H1 (cell line): ENCODE results near the gene CACNB2. TPM values are rescaled to one million over a fixed set of nuclear protein-coding genes. Genes with fewer than 3 reads are reported as not detected.

Experiments used
- CTCF ChIA-PET: fragments of 300-600 bp; sonication (Branson Sonifier 250); formaldehyde crosslinking; loops from one replicate; lab custom pipeline; 2021; ENCODE audit not compliant: partially characterized antibody; lab: Charles Lee
- POLR2A ChIA-PET: fragments of 300-600 bp; sonication (Branson Sonifier 250); formaldehyde crosslinking; loops from one replicate; lab custom pipeline; 2021; ENCODE audit warnings: inconsistent platforms; ENCODE audit not compliant: partially characterized antibody; lab: Charles Lee
- DNase-seq, 2 experiments: peaks; one replicate each; pipeline versions ENCODE4 v3.0.0 to v3.0.0-alpha.2; 2010 to 2022; ENCODE audit warnings: low spot score in 2 of 2, low read depth in 1 of 2, mixed read lengths in 1 of 2
- FAIRE-seq: peaks from 2 replicates; lab custom pipeline; 2011; peaks lifted over from hg19 to GRCh38; lab: Jason Lieb, UNC
- H2AFZ ChIP-seq: 2 replicates; pipeline ENCODE4 v1.8.1; 2012; ENCODE audit warnings: low read length, inconsistent platforms
- H2AK5ac ChIP-seq: 2 replicates; pipeline ENCODE4 v1.6.1; 2013; ENCODE audit warnings: low read depth, low read length
- H2BK120ac ChIP-seq: replicated peaks from 2 replicates; pipeline ENCODE3; 2013; ENCODE audit warnings: low read depth, low read length, inconsistent platforms
- H2BK12ac ChIP-seq: 2 replicates; pipeline ENCODE4 v1.6.1; 2013; ENCODE audit warnings: low read depth, low read length
- H2BK15ac ChIP-seq: 2 replicates; pipeline ENCODE4 v1.6.1; 2013; ENCODE audit warnings: low read length
- H2BK20ac ChIP-seq: 2 replicates; pipeline ENCODE4 v1.6.1; 2013; ENCODE audit warnings: low read length
- H2BK5ac ChIP-seq: 2 replicates; pipeline ENCODE4 v1.6.1; 2013; ENCODE audit warnings: low read depth, low read length
- H3K14ac ChIP-seq: 2 replicates; pipeline ENCODE4 v1.6.1; 2013; ENCODE audit warnings: inconsistent platforms; ENCODE audit not compliant: insufficient read length
- H3K18ac ChIP-seq: 2 replicates; pipeline ENCODE4 v1.6.1; 2013; ENCODE audit warnings: low read length; ENCODE audit errors: extremely low read depth
- H3K23ac ChIP-seq: 2 replicates; pipeline ENCODE4 v1.6.1; 2013; ENCODE audit warnings: inconsistent platforms; ENCODE audit not compliant: insufficient read length
- H3K23me2 ChIP-seq: 2 replicates; pipeline ENCODE4 v1.6.1; 2013; ENCODE audit warnings: low read depth, low read length
- H3K27ac ChIP-seq: 2 replicates; pipeline ENCODE4 v1.6.1; 2011; ENCODE audit warnings: low read depth, low read length, inconsistent platforms
- H3K27me3 ChIP-seq, 4 experiments: replicated peaks in 1 of 4; 1 replicate in 1 of 4; 2 replicates in 3 of 4; pipeline versions ENCODE4 v1.6.1 to v1.8.1; 2011 to 2013; ENCODE audit warnings: low read length in 3 of 4, mild to moderate bottlenecking in 3 of 4, inconsistent platforms in 2 of 4, mixed read lengths in 2 of 4, moderate library complexity in 1 of 4; ENCODE audit not compliant: control insufficient read depth in 3 of 4, insufficient read depth in 3 of 4; ENCODE audit errors: extremely low read depth in 1 of 4
- H3K36me3 ChIP-seq, 4 experiments: 2 replicates each; pipeline versions ENCODE4 v1.6.1 to v1.8.1; 2011 to 2013; ENCODE audit warnings: mild to moderate bottlenecking in 4 of 4, low read length in 3 of 4, moderate library complexity in 2 of 4, control low read depth in 1 of 4, inconsistent platforms in 1 of 4; ENCODE audit not compliant: insufficient read depth in 4 of 4, control insufficient read depth in 2 of 4
- H3K4ac ChIP-seq: replicated peaks from 2 replicates; pipeline ENCODE3; 2013; ENCODE audit warnings: low read length, low read depth, mixed read lengths, inconsistent platforms; ENCODE audit not compliant: insufficient read length
- H3K4me1 ChIP-seq, 4 experiments: replicated peaks in 1 of 4; 1 replicate in 1 of 4; 2 replicates in 3 of 4; pipeline versions ENCODE4 v1.6.1 to v1.8.1; 2011 to 2013; ENCODE audit warnings: low read length in 3 of 4, inconsistent platforms in 2 of 4, mixed read lengths in 1 of 4; ENCODE audit not compliant: insufficient read depth in 4 of 4, control insufficient read depth in 3 of 4
- H3K4me2 ChIP-seq, 2 experiments: 2 replicates each; pipeline versions ENCODE4 v1.6.1 to v1.8.1; 2011 to 2013; ENCODE audit warnings: low read depth in 2 of 2, low read length in 2 of 2, control low read depth in 1 of 2, inconsistent platforms in 1 of 2, mild to moderate bottlenecking in 1 of 2; ENCODE audit not compliant: insufficient read depth in 1 of 2
- H3K4me3 ChIP-seq, 4 experiments: fragments of 200-600, 300-600 bp in 1 of 4; sonication (generic), shearing (Covaris generic), sonication (Bioruptor Twin) in 1 of 4; 2 replicates each; pipeline versions ENCODE4 v1.5.1 to v1.8.1; 2011 to 2016; ENCODE audit warnings: low read length in 4 of 4, low read depth in 3 of 4, control low read depth in 2 of 4, inconsistent platforms in 2 of 4, mild to moderate bottlenecking in 2 of 4, mixed read lengths in 1 of 4, moderate library complexity in 1 of 4; ENCODE audit not compliant: insufficient read depth in 2 of 4; ENCODE audit errors: extremely low read depth in 1 of 4
- H3K56ac ChIP-seq: replicated peaks from 2 replicates; pipeline ENCODE3; 2013; ENCODE audit warnings: low read depth, mild to moderate bottlenecking, mixed read lengths, low read length, inconsistent platforms; ENCODE audit not compliant: insufficient read length
- H3K79me1 ChIP-seq: 2 replicates; pipeline ENCODE4 v1.6.1; 2013; ENCODE audit warnings: low read depth, low read length, control low read depth
- H3K79me2 ChIP-seq, 2 experiments: 2 replicates each; pipeline versions ENCODE4 v1.6.1 to v1.8.1; 2012 to 2013; ENCODE audit warnings: low read length in 2 of 2, mild to moderate bottlenecking in 2 of 2, inconsistent platforms in 1 of 2; ENCODE audit not compliant: insufficient read depth in 2 of 2, control insufficient read depth in 1 of 2
- H3K9ac ChIP-seq, 4 experiments: replicated peaks in 1 of 4; 1 replicate in 1 of 4; 2 replicates in 3 of 4; pipeline versions ENCODE4 v1.6.1 to v1.8.1; 2011 to 2013; ENCODE audit warnings: low read depth in 3 of 4, low read length in 3 of 4, control low read depth in 2 of 4, mild to moderate bottlenecking in 2 of 4, moderate library complexity in 2 of 4, inconsistent platforms in 1 of 4; ENCODE audit errors: extremely low read depth in 1 of 4
- H3K9me3 ChIP-seq, 2 experiments: 2 replicates each; pipeline versions ENCODE4 v1.6.1 to v1.8.1; 2012 to 2013; ENCODE audit warnings: mild to moderate bottlenecking in 2 of 2, moderate library complexity in 2 of 2, control low read depth in 1 of 2, inconsistent platforms in 1 of 2, low read depth in 1 of 2, low read length in 1 of 2, mixed read lengths in 1 of 2; ENCODE audit not compliant: insufficient read depth in 2 of 2
- H4K20me1 ChIP-seq, 2 experiments: replicated peaks in 1 of 2; 2 replicates each; pipeline versions ENCODE3 to v1.8.1; 2011 to 2013; ENCODE audit warnings: inconsistent platforms in 2 of 2, low read length in 2 of 2, mild to moderate bottlenecking in 1 of 2; ENCODE audit not compliant: insufficient read depth in 2 of 2, control insufficient read depth in 1 of 2
- H4K5ac ChIP-seq: 2 replicates; pipeline ENCODE4 v1.6.1; 2013; ENCODE audit warnings: low read length, low read depth, mixed read lengths, inconsistent platforms; ENCODE audit not compliant: insufficient read length
- H4K8ac ChIP-seq: 2 replicates; pipeline ENCODE4 v1.8.0; 2013; ENCODE audit warnings: mild to moderate bottlenecking, moderate library complexity, low read length, inconsistent platforms; ENCODE audit not compliant: insufficient read depth; ENCODE audit errors: extremely low read depth
- H4K91ac ChIP-seq: replicated peaks from 2 replicates; pipeline ENCODE3; 2013; ENCODE audit warnings: low read length, mixed read lengths, inconsistent platforms; ENCODE audit not compliant: insufficient read length
- BRCA1 ChIP-seq: IDR thresholded peaks from 2 replicates; pipeline ENCODE4 v1.6.1; 2012; ENCODE audit warnings: low read depth, low read length, improper control_type of control experiment
- EZH2 ChIP-seq: fragments of 200-600 bp; sonication (generic); IDR thresholded peaks from 2 replicates; pipeline ENCODE4 v1.7.1; 2012; ENCODE audit warnings: low read depth, mild to moderate bottlenecking, moderate library complexity, low read length, inconsistent platforms; ENCODE audit not compliant: severe bottlenecking
- GTF2F1 ChIP-seq: IDR thresholded peaks from 2 replicates; pipeline ENCODE4 v1.6.1; 2012; ENCODE audit warnings: low read depth, low read length, improper control_type of control experiment, borderline replicate concordance
- JUN ChIP-seq: IDR thresholded peaks from 2 replicates; pipeline ENCODE4 v1.6.1; 2011; ENCODE audit warnings: low read depth, mild to moderate bottlenecking, improper control_type of control experiment, low read length
- KDM5A ChIP-seq: fragments of 200-600 bp; IDR thresholded peaks from 2 replicates; pipeline ENCODE4 v1.7.1; 2012; ENCODE audit warnings: mild to moderate bottlenecking, low read length, inconsistent platforms, mixed read lengths
- POLR2AphosphoS5 ChIP-seq: IDR thresholded peaks from 2 replicates; pipeline ENCODE4 v1.6.1; 2011; ENCODE audit warnings: low read depth, low read length
- RBBP5 ChIP-seq: IDR thresholded peaks from 2 replicates; pipeline ENCODE4 v1.7.1; 2012; ENCODE audit warnings: low read depth, mild to moderate bottlenecking, inconsistent platforms, low read length, moderate library complexity, borderline replicate concordance
- RXRA ChIP-seq: IDR thresholded peaks from 2 replicates; pipeline ENCODE4 v1.6.1; 2011; ENCODE audit warnings: low read depth, mild to moderate bottlenecking, low read length, moderate library complexity; ENCODE audit not compliant: insufficient read depth
- SAP30 ChIP-seq: fragments of 300-600 bp; sonication (generic); IDR thresholded peaks from 2 replicates; pipeline ENCODE4 v1.7.1; 2012; ENCODE audit warnings: low read length, moderate library complexity, mild to moderate bottlenecking, inconsistent platforms; ENCODE audit not compliant: insufficient read depth, insufficient replicate concordance
- SIRT6 ChIP-seq: IDR thresholded peaks from one replicate; pipeline ENCODE4 v1.7.1; 2012; ENCODE audit warnings: low read length, inconsistent platforms
- SRF ChIP-seq: IDR thresholded peaks from 2 replicates; pipeline ENCODE4 v1.6.1; 2011; ENCODE audit warnings: mild to moderate bottlenecking, low read depth, low read length, moderate library complexity
- TBP ChIP-seq: IDR thresholded peaks from 2 replicates; pipeline ENCODE4 v1.6.1; 2011; ENCODE audit warnings: low read depth, low read length, improper control_type of control experiment
- TCF12 ChIP-seq: IDR thresholded peaks from 2 replicates; pipeline ENCODE4 v1.6.1; 2011; ENCODE audit warnings: low read depth, mild to moderate bottlenecking, low read length
- WGBS, 2 experiments: shearing (Covaris generic) in 1 of 2; methylation state at CpG; one replicate each; pipeline versions ENCODE4 v1.1.6 to v1.1.7; 2013 to 2015; ENCODE audit warnings: low lambda C conversion rate in 2 of 2, mixed read lengths in 2 of 2, inconsistent platforms in 1 of 2, low coverage in 1 of 2, missing lambda C conversion rate in 1 of 2; ENCODE audit not compliant: insufficient replicate concordance in 2 of 2, insufficient coverage in 1 of 2, insufficient read length in 1 of 2; ENCODE audit errors: extremely low coverage in 1 of 2, missing lambda C conversion rate in 1 of 2; 5-methylcytosine and 5-hydroxymethylcytosine counted together
- polyA plus RNA-seq, 7 experiments: library from polyadenylated mRNA; depleted of rRNA in 3 of 7; stranded (reverse) in 5 of 7; unstranded in 2 of 7; fragments of >200 nt in 5 of 7; fragments of 200-250 nt in 2 of 7; gene quantifications; 1 replicate in 5 of 7; 2 replicates in 1 of 7; 4 replicates in 1 of 7; pipeline versions ENCODE4 v1.2.1 to v1.2.3, GENCODE V29; 2011 to 2013; ENCODE audit warnings: missing spikeins in 2 of 7, mixed read lengths in 2 of 7
- total RNA-seq: library from RNA; stranded (reverse); fragmentation: NEBNext Ultra II Directional; extraction: Animal tissue kit (Norgen Biotek cat#: 25700); gene quantifications from 2 replicates; pipeline ENCODE4 v1.2.1, GENCODE V29; 2021
- TF ChIP-seq, protein P1 (sequence below): IDR thresholded peaks from 2 replicates; pipeline ENCODE4 v1.6.1; 2011; ENCODE audit warnings: low read depth, mild to moderate bottlenecking, low read length; ENCODE audit not compliant: insufficient read depth

CACNB2 gene
- total and polyA plus RNA-seq, 2 of the 8 experiments (the other 6 are each of a cell fraction or from before 2014, with no cell fraction given): 2.4 to 3.2 TPM

DNA sequence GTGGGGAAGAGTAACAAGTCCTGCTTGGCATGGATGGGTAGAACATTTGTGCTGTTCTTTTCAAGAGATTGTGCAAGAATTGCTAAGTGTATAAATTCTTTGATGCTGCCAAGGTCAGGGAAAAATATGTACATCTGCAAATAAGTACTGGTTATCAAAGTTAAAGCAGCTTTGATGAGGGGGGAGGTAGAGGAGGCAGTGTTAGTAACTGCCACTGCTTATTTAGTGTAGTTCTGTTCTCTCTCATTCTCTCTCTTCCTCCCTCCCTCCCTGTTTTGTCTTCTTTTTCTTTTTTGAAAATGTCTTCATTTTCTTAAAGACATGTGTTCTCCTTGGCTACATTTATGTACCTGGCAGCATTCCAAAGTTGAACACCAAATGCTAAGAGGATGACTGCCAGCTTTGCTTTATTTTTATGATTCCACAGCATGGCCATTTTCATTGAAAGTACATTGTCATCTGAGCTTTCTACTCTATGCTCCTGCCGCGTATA, 18.6 kb downstream of the CACNB2 start:
- ChIA-PET POLR2A (no interaction called here), CTCF (interaction anchor here (0.7 kb wide), 1 partner anchor 57 kb away, joined by 3 read pairs; no protein-coding TSS in a partner anchor)
- H2AFZ ChIP-seq: no peak overlapping the region
- H3K27ac ChIP-seq: no peak overlapping the region
- H4K20me1 ChIP-seq: no peaks in the 10 kb centered on the region
- no peak overlapping the region for H3K4me2 ChIP-seq
- no peak overlapping the region for H3K4ac ChIP-seq
- H3K56ac ChIP-seq: no peak overlapping the region
- no peak overlapping the region for H2BK120ac ChIP-seq
- H3K23ac ChIP-seq: no peak overlapping the region
- H2BK20ac ChIP-seq: no peak overlapping the region
- H3K4me1 ChIP-seq: no peaks in the 10 kb centered on the region
- DNase-seq (no peak), FAIRE-seq (no peak)
- H3K14ac ChIP-seq: no peak overlapping the region
- no peak overlapping the region for H4K91ac ChIP-seq
- no peak overlapping the region for H2BK12ac ChIP-seq
- no peaks in the 10 kb centered on the region for H3K27me3 ChIP-seq
- no peak overlapping the region for H4K8ac ChIP-seq
- no peak overlapping the region for H3K9ac ChIP-seq
- H3K79me1 ChIP-seq: peaks cover 4% of the 10 kb centered on the region; the same call in 1 of the 2 replicates
- H2BK5ac ChIP-seq: no peak overlapping the region
- H3K36me3 ChIP-seq: no peaks in the 10 kb centered on the region
- H2BK15ac ChIP-seq: no peak overlapping the region
- H3K4me3 ChIP-seq: no peak overlapping the region
- H3K9me3 ChIP-seq: no peaks in the 10 kb centered on the region
- H4K5ac ChIP-seq: no peak overlapping the region
- H2AK5ac ChIP-seq: no peak overlapping the region
- H3K79me2 ChIP-seq: no peaks in the 10 kb centered on the region
- H3K18ac ChIP-seq: no peak overlapping the region
- H3K23me2 ChIP-seq: no peaks in the 10 kb centered on the region
- WGBS, 2 experiments: 92% methylated on average over 2 of the region's 2 CpGs; no CpG with 5 or more reads in 1 of the 2 experiments
- TF ChIP-seq BRCA1 (no peak), POLR2AphosphoS5 (no peak), EZH2 (no peak), SIRT6 (no peak), RBBP5 (no peak), TCF12 (no peak), RXRA (no peak), KDM5A (no peak), GTF2F1 (no peak), TBP (no peak), SAP30 (no peak), SRF (no peak), JUN (no peak)
- TF ChIP-seq, protein P1, sequence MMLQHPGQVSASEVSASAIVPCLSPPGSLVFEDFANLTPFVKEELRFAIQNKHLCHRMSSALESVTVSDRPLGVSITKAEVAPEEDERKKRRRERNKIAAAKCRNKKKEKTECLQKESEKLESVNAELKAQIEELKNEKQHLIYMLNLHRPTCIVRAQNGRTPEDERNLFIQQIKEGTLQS: no peak
